ENCODE measurements around the gene PLA2G5.
"Not testable (repeated sequence)": the region's sequence is repeated elsewhere in the genome, so short reads cannot be mapped to it uniquely, and the experiment has no call there.

PLA2G5 gene

DNA sequence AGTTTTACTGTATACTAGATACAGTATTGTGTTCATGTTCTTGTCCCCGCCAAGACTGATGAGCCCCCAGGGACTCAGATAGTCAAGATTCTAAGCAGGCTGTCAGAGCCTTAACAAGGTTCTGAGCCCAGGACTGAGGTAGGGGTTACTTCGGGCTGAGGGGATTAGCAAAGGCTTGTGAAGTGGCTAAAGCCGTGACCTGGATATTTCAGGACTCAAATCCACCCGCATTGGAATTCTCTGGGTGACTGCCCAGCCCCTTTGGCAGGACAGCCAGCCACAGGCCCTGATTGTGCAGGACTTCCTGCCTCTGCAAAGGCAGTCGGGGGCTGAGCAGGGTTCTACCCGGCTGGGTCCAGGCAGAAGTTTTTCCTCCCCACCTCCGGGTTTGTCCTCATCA lies at the start of gene PLA2G5:
Gene PLA2G5 (plus strand): TSS at position 321 of the 400 bp plus-strand sequence. CDS start 14,637 bp downstream, outside the sequence.
- DNase-seq, result no peak

DNA sequence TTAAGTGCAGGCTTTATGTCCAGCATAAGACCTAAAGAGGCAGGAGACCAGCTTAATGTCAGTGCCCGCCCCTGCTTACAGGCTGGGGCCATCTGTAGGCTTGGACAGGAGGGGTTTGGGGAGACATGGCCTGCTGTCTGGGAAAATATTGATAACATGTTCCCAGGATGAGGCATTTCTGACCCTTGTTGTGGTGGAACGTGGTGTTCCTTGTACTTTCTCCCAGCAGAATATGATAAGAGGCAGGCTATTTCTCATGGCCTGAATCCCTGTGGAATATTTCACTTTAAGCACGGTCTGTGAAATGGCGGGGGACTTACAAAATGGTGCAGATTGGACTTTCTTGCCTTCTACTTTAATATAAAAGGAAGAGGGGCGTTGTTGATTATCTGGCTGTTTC lies 41.9 kb upstream of the PLA2G5 start:
- no peak for DNase-seq

- no peak for DNase-seq
Observed at GRCh38 chr1:20028726-20029125, 41.3 kb upstream of the PLA2G5 start.

DNA sequence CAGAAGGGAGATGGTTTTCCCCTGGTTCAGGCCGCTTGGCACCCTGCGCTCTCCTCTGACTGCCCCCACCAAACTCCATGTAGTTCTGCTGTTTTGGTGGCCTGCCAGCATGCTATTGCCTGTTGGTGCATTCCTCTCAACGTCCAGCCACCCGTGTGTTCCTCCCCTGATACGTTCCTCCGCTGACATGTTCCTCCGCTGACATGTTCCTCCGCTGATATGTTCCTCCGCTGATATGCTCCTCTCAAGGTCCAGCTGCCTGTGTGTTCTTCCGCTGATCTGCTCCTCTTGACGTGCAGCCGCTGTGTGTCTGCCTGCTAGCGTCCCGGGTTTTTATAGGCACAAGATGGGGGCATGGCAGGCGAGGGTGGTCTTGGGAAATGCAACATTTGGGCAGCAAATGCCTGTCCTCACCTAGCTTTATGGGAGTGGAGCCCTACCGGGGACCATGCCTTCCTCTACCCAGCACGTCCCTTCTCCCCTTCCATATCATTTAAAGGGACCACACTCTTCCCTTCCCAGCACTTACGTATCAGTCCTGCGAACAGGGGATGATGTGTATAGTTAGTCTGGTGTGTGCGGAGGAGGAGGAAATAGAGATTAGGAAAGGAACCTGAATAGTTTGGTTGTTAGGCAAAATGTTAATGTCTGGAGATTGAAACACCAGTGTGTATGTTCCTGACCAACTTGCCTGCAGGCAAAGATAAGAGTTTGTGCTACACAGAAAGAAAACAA lies 40.6 kb upstream of the PLA2G5 start:
- DNase-seq, result no peak

DNA sequence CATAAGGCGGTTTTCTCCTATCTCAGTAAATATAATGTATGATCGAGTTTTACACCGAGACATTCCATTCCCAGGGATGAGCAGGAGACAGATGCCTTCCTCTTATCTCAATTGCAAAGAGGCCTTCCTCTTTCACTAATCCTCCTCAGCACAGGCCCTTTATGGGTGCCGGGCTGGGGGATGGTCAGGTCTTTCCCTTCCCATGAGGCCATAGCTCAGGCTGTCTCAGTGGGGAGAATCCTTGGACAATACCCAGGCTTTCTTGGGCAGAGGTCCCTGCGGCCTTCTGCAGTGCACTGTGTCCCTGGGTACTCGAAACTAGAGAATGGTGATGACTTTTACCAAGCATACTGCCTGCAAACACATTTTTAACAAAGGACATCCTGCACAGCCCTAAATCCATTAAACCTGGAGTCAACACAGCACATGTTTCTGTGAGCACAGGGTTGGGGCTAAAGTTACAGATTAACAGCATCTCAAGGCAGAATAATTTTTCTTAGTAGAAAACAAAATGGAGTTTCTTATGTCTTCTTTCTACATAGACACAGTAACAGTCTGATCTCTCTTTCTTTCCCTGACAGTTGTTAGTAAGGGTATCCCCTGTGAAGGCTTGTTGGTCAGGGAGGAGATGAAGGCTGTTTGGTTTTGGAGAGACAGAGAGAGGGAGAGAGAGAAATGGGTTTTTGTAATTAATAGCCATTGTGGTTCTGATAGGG lies 39.4 kb upstream of the PLA2G5 start:
- DNase-seq, result not testable (repeated sequence)

DNA sequence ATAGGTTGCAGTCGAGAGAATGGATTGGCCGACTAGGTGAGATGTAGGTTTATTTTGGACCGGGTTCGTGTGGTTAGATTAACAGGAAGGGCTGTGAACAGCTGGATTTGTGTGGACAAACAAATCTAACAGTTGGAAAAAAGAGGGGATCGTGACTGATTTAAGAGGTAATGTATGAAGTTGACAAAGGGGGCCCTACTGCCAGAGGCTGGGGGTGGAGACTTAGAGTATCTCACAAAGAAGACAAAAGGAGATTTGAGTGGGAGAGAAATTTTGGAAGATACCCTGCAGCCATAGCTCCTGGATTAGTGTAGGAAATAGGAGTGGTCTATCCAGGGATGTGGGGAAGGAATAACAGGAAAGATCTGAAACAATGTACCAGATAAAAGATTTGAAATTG lies 38.8 kb upstream of the PLA2G5 start:
- no peak for DNase-seq

- DNase-seq, result no peak
Observed at GRCh38 chr1:20031836-20032235, 38.2 kb upstream of the PLA2G5 start.

DNA sequence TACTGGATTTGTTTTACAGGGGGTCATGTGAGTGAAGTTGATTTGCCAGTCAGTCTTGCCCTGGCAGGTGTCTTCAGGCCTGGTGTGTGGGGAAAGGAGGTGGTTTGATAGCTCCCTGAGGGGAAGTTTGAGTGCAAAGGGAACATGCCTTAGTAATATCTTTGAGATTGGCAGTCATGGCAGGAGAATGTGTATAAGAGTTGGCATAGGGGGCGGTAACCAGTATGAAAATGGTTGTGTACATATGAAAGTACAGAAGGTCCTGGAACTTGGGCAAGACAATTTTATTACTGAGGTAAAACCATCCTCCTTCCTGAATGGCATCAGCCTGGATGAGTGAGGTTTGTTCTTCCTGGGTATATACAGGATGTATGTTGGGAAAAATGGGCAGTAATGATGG lies 37.6 kb upstream of the PLA2G5 start:
- no peak for DNase-seq

DNA sequence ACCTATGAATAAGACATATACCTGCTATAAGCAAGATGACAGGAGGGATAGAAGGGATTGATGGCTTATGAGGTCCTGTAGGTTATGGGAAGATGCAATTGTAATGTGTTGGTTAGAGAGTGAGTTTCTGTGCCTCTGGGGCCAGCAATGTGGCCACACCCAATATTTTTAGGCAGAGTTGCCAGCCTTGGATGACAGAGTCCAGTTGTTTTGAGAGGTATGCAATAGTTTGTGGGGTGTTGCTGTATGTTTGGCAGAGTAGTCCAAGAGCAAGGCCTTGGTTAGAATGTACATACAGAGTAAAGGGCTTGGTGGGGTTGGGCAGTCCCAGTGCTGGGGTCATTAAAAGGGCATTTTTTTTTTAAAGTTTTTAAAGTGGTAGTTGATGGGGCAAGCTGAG lies 36.6 kb upstream of the PLA2G5 start:
- DNase-seq, result no peak

GRCh38 chr1:20035114-20035513 lies 34.9 kb upstream of the PLA2G5 start:
- DNase-seq, result no peak

- DNase-seq, result no peak
Observed at GRCh38 chr1:20037877-20038276, 32.1 kb upstream of the PLA2G5 start.

DNA sequence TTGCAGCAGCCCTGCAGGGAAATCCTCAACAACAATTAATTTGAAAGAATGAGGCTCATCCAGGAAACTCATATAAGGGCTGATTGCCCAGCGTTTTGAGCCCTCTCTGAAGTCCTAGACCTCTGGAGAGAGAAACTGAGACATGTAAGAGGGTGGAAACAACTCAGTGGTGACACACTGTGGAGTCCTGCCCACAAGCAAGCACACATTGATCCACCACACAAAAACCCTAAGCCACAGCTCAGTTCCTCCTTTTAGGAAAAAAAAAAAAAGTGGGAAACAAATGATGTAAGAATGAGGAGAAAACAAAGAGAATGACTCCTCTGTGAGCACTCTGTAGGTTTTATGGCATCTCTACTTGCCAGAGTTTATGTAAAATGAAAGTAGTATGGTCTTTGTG lies 22.9 kb upstream of the PLA2G5 start:
- DNase-seq, result no peak

- no peak for DNase-seq
Observed at GRCh38 chr1:20048563-20048962, 21.4 kb upstream of the PLA2G5 start.

DNA sequence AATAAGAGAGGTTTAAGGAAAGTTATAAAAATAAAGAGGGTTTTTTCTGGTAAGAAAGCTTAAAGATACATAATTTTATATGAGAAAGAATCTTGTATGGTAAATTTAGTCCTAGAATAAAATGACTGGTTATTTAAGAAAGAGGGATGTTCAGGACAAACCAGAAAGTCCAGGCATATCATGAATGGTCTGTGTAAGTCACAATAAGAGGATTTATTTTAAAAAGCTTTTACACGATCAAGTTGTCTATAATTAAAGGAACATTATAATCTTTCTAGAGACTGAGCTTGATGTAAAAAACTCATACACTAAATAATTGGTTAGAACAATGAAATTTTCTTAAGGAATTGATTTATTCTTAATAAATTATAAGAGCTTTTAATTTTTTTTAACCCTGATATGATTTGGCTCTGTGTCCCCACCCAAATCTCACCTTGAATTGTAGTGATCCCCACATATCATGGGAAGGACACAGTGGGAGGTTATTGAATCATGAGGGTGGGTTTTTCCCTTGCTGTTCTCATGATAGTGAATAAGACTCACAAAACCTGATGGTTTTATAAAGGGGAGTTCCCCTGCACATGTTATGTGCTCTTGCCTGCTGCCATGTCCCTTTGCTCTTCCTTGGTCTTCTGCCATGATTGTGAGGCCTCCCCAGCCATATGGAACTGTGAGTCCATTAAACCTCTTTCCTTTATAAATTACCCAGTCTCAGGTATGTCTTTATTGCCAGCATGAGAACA lies 20.8 kb upstream of the PLA2G5 start:
- not testable (repeated sequence) for DNase-seq

- DNase-seq, result no peak
Observed at GRCh38 chr1:20051218-20051829, 18.7 kb upstream of the PLA2G5 start.

GRCh38 chr1:20052386-20052785 lies 17.6 kb upstream of the PLA2G5 start:
- no peak for DNase-seq

DNA sequence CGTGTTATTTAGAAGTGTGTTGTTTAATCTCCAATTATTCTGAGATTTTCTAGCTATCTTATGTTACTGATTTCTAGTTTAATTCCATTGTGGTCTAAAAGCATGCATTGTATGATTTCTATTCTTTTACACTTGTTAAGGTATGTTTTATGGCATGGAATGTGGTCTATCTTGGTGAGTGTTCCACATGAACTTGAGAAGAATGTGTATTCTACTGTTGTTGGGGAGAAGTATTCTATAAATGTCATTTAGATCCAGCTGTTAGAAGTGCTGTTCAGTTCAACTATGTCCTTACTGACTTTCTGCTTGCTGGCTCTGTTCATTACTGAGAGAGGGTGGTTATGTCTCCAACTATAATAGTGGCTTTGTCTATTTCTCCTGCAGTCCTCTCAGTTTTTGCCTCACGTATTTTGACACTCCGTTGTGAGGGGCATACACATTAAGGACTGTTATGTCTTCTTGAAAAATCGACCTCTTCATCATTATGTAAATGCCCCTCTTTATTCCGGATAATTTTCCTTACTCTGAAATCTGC lies 12.0 kb upstream of the PLA2G5 start:
- no peak for DNase-seq

GRCh38 chr1:20058531-20058930 lies 11.5 kb upstream of the PLA2G5 start:
- no peak for DNase-seq

DNA sequence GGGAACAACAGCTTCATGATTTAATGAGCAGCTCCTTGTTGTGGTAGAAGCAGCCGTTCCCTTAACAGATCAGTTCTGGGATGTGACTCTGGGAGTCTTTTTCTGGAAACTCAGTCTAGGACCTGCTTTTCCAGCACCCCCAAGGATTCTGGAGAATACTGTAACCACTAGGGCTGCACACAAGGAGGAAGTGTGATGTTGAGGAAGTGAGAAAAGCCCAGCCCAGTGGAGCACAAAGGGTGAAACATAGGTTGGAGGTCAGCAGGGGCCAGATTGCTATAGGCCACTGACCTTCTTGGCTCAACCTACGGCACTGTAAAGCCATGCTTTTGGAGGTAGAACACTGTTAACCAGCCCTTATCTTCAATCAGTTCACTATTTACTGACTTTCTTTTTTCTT lies 10.1 kb upstream of the PLA2G5 start:
- no peak for DNase-seq

GRCh38 chr1:20060791-20061190 lies 9.2 kb upstream of the PLA2G5 start:
- DNase-seq, result not testable (repeated sequence)

DNA sequence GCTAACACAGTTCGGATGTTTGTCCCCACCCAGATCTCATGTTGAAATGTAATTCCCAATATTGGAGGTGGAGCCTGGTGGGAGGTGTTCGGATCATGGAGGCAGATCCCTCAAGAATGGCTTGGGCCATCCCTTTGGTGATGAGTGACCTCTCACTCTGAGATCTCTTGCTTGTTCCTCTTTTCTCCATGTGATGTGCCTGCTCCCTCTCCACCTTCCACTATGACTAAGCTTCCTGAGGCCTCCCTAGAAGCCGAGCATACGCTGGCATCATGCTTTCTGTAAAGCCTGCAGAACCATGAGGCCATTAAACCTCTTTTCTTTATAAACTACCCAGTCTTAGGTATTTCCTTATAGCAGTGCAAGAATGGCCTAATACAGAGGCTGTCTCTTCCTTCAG lies 8.1 kb upstream of the PLA2G5 start:
- no peak for DNase-seq

- DNase-seq, result no peak
Observed at GRCh38 chr1:20063861-20064292, 6.1 kb upstream of the PLA2G5 start.

DNA sequence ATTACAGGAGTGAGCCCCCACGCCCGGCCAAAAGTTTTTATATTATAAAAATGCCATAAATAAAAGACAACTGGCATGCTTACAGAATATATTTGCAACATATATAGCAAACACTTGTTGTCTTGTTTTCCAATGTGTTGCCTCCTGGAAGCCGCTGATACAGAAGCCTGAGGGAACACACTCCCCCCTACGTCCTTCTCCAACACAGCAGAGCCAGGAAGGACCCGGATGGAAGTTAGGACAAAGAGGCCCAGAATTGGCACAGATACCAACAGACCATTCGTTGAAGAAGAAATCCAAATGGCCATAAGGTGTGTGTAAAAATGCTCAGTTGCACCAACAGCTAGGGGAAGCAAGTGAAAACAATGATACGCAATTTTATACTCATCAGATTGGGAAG lies 1.3 kb upstream of the PLA2G5 start:
- DNase-seq, result no peak

Measured in NCI-H1092 treated with DMSO at 0.1 percent for 48 hours (cell line).